ENCODE results near the gene MBNL1.

- TF ChIP-seq CTCF (IDR thresholded peaks at IDR 0.05; ENCODE audit: low read length) (no peak), EZH2phosphoT487 (IDR thresholded peaks at IDR 0.05; ENCODE audit: low read length) (no peak), EZH2 (optimal IDR thresholded peaks at IDR 0.05; ENCODE audit: low read depth, low read length) (no peak)
Measured at GRCh38 chr3:152308475-152308844, 39.7 kb downstream of the MBNL1 start.
